OCI-LY3 (cell line): ENCODE data around the gene ALS2CL.

Experiments
- CTCF ChIP-seq: fragments of 200-600, 300-600 bp; sonication (generic); IDR thresholded peaks from 2 replicates; pipeline ENCODE4 v1.5.1; 2014; ENCODE audit warnings: antibody characterized with exemption, low read length, low read depth
- EZH2phosphoT487 ChIP-seq: fragments of 200-600 bp; shearing (Covaris generic); IDR thresholded peaks from 2 replicates; pipeline ENCODE4 v1.6.1; 2018; ENCODE audit warnings: antibody characterized with exemption, mixed run types, low read depth

- no peak for TF ChIP-seq CTCF
- TF ChIP-seq EZH2phosphoT487 = no peak
Measured at GRCh38 chr3:46705751-46706552, 12.5 kb upstream of the ALS2CL start.
